ENCODE data around the gene ANKRD23.

The ANKRD23 gene

GRCh38 chr2:96882906-96883305, 39.1 kb upstream of the ANKRD23 start:
- ChIA-PET CTCF (no interaction called here), POLR2A (no interaction called here)
- DNase-seq (ENCODE audit: extremely low spot score) = no peak
- TF ChIP-seq NFRKB (IDR thresholded peaks at IDR 0.05) (no peak), SUZ12 (IDR thresholded peaks at IDR 0.05) (no peak), SP1 (IDR thresholded peaks at IDR 0.05) (no peak), HDGF (IDR thresholded peaks at IDR 0.05; ENCODE audit: borderline replicate concordance) (no peak), TARDBP (IDR thresholded peaks at IDR 0.05) (no peak), LEF1 (IDR thresholded peaks at IDR 0.05; ENCODE audit: borderline replicate concordance) (no peak), ZNF384 (IDR thresholded peaks at IDR 0.05) (no peak), FOXA1 (IDR thresholded peaks at IDR 0.05) (no peak), PKNOX1 (IDR thresholded peaks at IDR 0.05) (no peak), ARNT (IDR thresholded peaks at IDR 0.05) (no peak), CTBP1 (IDR thresholded peaks at IDR 0.05; ENCODE audit: borderline replicate concordance) (no peak), L3MBTL2 (conservative IDR thresholded peaks at IDR 0.05) (no peak), FOXM1 (IDR thresholded peaks at IDR 0.05; ENCODE audit: borderline replicate concordance) (no peak), ELF4 (IDR thresholded peaks at IDR 0.05) (no peak), BHLHE40 (IDR thresholded peaks at IDR 0.05; ENCODE audit: borderline replicate concordance) (no peak), FOXK2 (IDR thresholded peaks at IDR 0.05) (no peak)

DNA sequence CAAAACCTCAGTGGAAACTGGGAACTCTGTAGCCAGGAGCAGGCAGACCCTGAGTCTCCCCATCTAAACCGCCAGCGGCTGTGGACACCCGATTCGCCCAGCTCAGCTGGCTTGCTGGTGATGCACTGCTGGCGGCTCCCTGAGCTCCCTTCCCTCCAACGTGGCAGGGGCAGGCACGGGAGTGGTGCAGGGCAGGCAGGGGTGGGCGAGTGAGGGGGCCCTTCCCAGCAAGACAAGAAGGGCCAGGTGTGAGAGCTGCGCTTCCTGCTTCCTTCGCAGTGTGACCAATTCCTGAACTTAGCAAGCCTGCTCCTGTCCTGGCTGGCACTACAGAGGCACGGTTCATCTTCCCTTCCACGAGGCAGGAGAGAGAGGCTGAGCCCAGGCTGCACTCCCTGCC, 38.4 kb upstream of the ANKRD23 start:
- ChIA-PET CTCF (no interaction called here), POLR2A (interaction anchor here (1.8 kb wide), 1 partner anchor 8 kb away, joined by 4 read pairs; no protein-coding TSS in a partner anchor)
- TF ChIP-seq FOXA1 (IDR thresholded peaks at IDR 0.05) (no peak), NFRKB (IDR thresholded peaks at IDR 0.05) (no peak), BHLHE40 (IDR thresholded peaks at IDR 0.05; ENCODE audit: borderline replicate concordance) (no peak), ZNF384 (IDR thresholded peaks at IDR 0.05) (no peak), FOXM1 (IDR thresholded peaks at IDR 0.05; ENCODE audit: borderline replicate concordance) (no peak), SUZ12 (IDR thresholded peaks at IDR 0.05) (no peak)
- no peak for DNase-seq (ENCODE audit: extremely low spot score)

- ChIA-PET CTCF (no interaction called here), POLR2A (interaction anchor here (0.9 to 1.8 kb wide), 3 partner anchors 9 to 13 kb away, joined by 4 to 6 read pairs (median 4); no protein-coding TSS in a partner anchor)
- TF ChIP-seq ELF4 (IDR thresholded peaks at IDR 0.05) = no peak
- TF ChIP-seq LEF1 (IDR thresholded peaks at IDR 0.05; ENCODE audit: borderline replicate concordance) = no peak
- TF ChIP-seq FOXM1 (IDR thresholded peaks at IDR 0.05; ENCODE audit: borderline replicate concordance) = no peak
- no peak for TF ChIP-seq PKNOX1 (IDR thresholded peaks at IDR 0.05)
- TF ChIP-seq SUZ12 (IDR thresholded peaks at IDR 0.05) = no peak
- TF ChIP-seq CTBP1 (IDR thresholded peaks at IDR 0.05; ENCODE audit: borderline replicate concordance) = no peak
- TF ChIP-seq FOXK2 (IDR thresholded peaks at IDR 0.05) = no peak
- no peak for TF ChIP-seq HDGF (IDR thresholded peaks at IDR 0.05; ENCODE audit: borderline replicate concordance)
- TF ChIP-seq FOXA1 (IDR thresholded peaks at IDR 0.05) = no peak
- TF ChIP-seq ARNT (IDR thresholded peaks at IDR 0.05) = no peak
- TF ChIP-seq SP1 (IDR thresholded peaks at IDR 0.05) = no peak
- no peak for TF ChIP-seq TARDBP (IDR thresholded peaks at IDR 0.05)
- no peak for TF ChIP-seq BHLHE40 (IDR thresholded peaks at IDR 0.05; ENCODE audit: borderline replicate concordance)
- no peak for DNase-seq (ENCODE audit: extremely low spot score)
Observed at GRCh38 chr2:96881349-96882195, 37.8 kb upstream of the ANKRD23 start.

GRCh38 chr2:96880891-96881273, 37.1 kb upstream of the ANKRD23 start:
- DNase-seq (ENCODE audit: extremely low spot score) = no peak
- ChIA-PET CTCF (no interaction called here), POLR2A (interaction anchor here (0.9 to 1.8 kb wide), 3 partner anchors 9 to 13 kb away, joined by 4 to 6 read pairs (median 4); no protein-coding TSS in a partner anchor)
- no peak for TF ChIP-seq ZNF384 (IDR thresholded peaks at IDR 0.05)
- no peak for TF ChIP-seq L3MBTL2 (conservative IDR thresholded peaks at IDR 0.05)
- TF ChIP-seq LEF1 (IDR thresholded peaks at IDR 0.05; ENCODE audit: borderline replicate concordance) = no peak
- TF ChIP-seq SUZ12 (IDR thresholded peaks at IDR 0.05) = no peak

GRCh38 chr2:96879545-96880040, 35.8 kb upstream of the ANKRD23 start:
- CTCF ChIA-PET = no interaction called here

More at GRCh38 chr2:96879545-96880040, 35.8 kb upstream of the ANKRD23 start:
- POLR2A ChIA-PET = no interaction called here
- DNase-seq (ENCODE audit: extremely low spot score) = no peak
- no peak for TF ChIP-seq SP1 (IDR thresholded peaks at IDR 0.05)
- no peak for TF ChIP-seq FOXK2 (IDR thresholded peaks at IDR 0.05)
- no peak for TF ChIP-seq TARDBP (IDR thresholded peaks at IDR 0.05)
- no peak for TF ChIP-seq LEF1 (IDR thresholded peaks at IDR 0.05; ENCODE audit: borderline replicate concordance)
- no peak for TF ChIP-seq FOXA1 (IDR thresholded peaks at IDR 0.05)
- TF ChIP-seq PKNOX1 (IDR thresholded peaks at IDR 0.05) = no peak
- no peak for TF ChIP-seq ELF4 (IDR thresholded peaks at IDR 0.05)
- no peak for TF ChIP-seq HDGF (IDR thresholded peaks at IDR 0.05; ENCODE audit: borderline replicate concordance)
- no peak for TF ChIP-seq FOXM1 (IDR thresholded peaks at IDR 0.05; ENCODE audit: borderline replicate concordance)
- no peak for TF ChIP-seq ZNF384 (IDR thresholded peaks at IDR 0.05)
- no peak for TF ChIP-seq NFRKB (IDR thresholded peaks at IDR 0.05)

All from HEK293T (cell line).